Subcutaneous adipose tissue (tissue), 4 donors: ENCODE results near the gene WWOX. TPM values are rescaled to one million over a fixed set of nuclear protein-coding genes. Genes with fewer than 3 reads are reported as not detected.

Experiments
- CTCF ChIP-seq: fragments of 450-650 bp; IDR thresholded peaks from one replicate; pipeline ENCODE4 v1.5.1; 2016; ENCODE audit warnings: low read depth, mild to moderate bottlenecking, control low read depth, antibody characterized with exemption, moderate library complexity
- total RNA-seq, 4 donors: library from RNA; depleted of rRNA; stranded (reverse); fragments of >200 nt; gene quantifications; one replicate each; pipeline ENCODE4 v1.1.0, GENCODE V29; 2016

The WWOX gene
- total RNA-seq, 4 donors from 2014 or later: 31.4 to 67.8 (median 46.0) TPM

GRCh38 chr16:78269256-78269655 lies 169.8 kb downstream of the WWOX start:
- no peak for TF ChIP-seq CTCF

- TF ChIP-seq CTCF: no peak
Measured at GRCh38 chr16:78271981-78272380, 172.5 kb downstream of the WWOX start.

GRCh38 chr16:78274771-78275170 lies 175.3 kb downstream of the WWOX start:
- TF ChIP-seq CTCF: no peak

GRCh38 chr16:78275420-78275819 lies 176.0 kb downstream of the WWOX start:
- no peak for TF ChIP-seq CTCF

GRCh38 chr16:78277321-78278055 lies 178.0 kb downstream of the WWOX start:
- TF ChIP-seq CTCF: no peak

- TF ChIP-seq CTCF: no peak
Measured at GRCh38 chr16:78278056-78278450, 178.6 kb downstream of the WWOX start.

GRCh38 chr16:78281115-78281514 lies 181.7 kb downstream of the WWOX start:
- TF ChIP-seq CTCF: no peak
